Adrenal gland (tissue), 12 donors: ENCODE measurements around the gene GALNT7. TPM values are rescaled to one million over a fixed set of nuclear protein-coding genes. Genes with fewer than 3 reads are reported as not detected.

Experiments
- DNase-seq, 7 donors: peaks; one replicate each; pipeline ENCODE4 v3.0.0-alpha.2; 2019 to 2020
- H3K27ac ChIP-seq, 5 donors: fragments of 200-600 bp; sonication (generic) in 4 of 5; 1 replicate in 3 of 5; 2 replicates in 2 of 5; pipeline versions ENCODE4 v1.5.1 to v1.8.0; 2016 to 2020; ENCODE audit warnings: mild to moderate bottlenecking in 1 of 5
- H3K27me3 ChIP-seq: fragments of 200-600 bp; 2 replicates; pipeline ENCODE4 v1.8.0; 2021
- H3K36me3 ChIP-seq, 2 donors: fragments of 200-600 bp; replicated peaks in 1 of 2; 1 replicate in 1 of 2; 2 replicates in 1 of 2; pipeline versions ENCODE4 v1.5.1 to v1.8.0; 2018 to 2022
- H3K4me1 ChIP-seq, 2 donors: fragments of 200-600 bp; replicated peaks in 1 of 2; 1 replicate in 1 of 2; 2 replicates in 1 of 2; pipeline versions ENCODE4 v1.5.1 to v1.8.0; 2018 to 2021
- H3K4me3 ChIP-seq, 4 donors: fragments of 200-600 bp; sonication (generic) in 3 of 4; one replicate each; pipeline ENCODE4 v1.5.1; 2016 to 2018
- H3K9me3 ChIP-seq, 3 donors: fragments of 200-600 bp; sonication (generic) in 1 of 3; replicated peaks in 1 of 3; 1 replicate in 2 of 3; 2 replicates in 1 of 3; pipeline versions ENCODE4 v1.5.1 to v1.8.0; 2016 to 2021
- POLR2A ChIP-seq, 2 donors: fragments of 450-650 bp; IDR thresholded peaks; one replicate each; pipeline ENCODE4 v1.6.1; 2017; ENCODE audit warnings: antibody characterized with exemption in 2 of 2, mild to moderate bottlenecking in 2 of 2, moderate library complexity in 1 of 2
- WGBS, 4 donors: extraction: QIAGEN DNeasy Blood & Tissue Kit in 2 of 4; methylation state at CpG; one replicate each; pipeline versions ENCODE4 v1.1.5 to v1.1.7; 2013 to 2017; 5-methylcytosine and 5-hydroxymethylcytosine counted together
- intact Hi-C, 2 donors: fragments of 100-400 bp; cut with DNase I; formaldehyde crosslinking; loops; one replicate each; pipeline versions ENCODE4 v1.14.1 to v1.15.0; 2022 to 2023
- polyA plus RNA-seq, 3 donors: library from polyadenylated mRNA; stranded (reverse); fragments of 200-250 nt in 2 of 3; fragments of 350-450 nt in 1 of 3; fragmentation: Illumina TruSeq in 1 of 3; extraction: RNeasy Lipid Tissue Mini Kit (QIAGEN cat#74804) in 1 of 3; gene quantifications; one replicate each; pipeline ENCODE4 v1.2.3, GENCODE V29; 2013 to 2014
- total RNA-seq, 9 donors: library from RNA; depleted of rRNA in 4 of 9; stranded (reverse); fragments of >200 nt in 4 of 9; fragments of 120-200 nt in 1 of 9; fragmentation: NEBNext Ultra II Directional in 1 of 9; extraction: Animal tissue kit (Norgen Biotek cat#: 25700) in 1 of 9; gene quantifications; one replicate each; pipeline versions ENCODE4 v1.1.0 to v1.2.4, GENCODE V29; 2013 to 2023
- TF ChIP-seq, protein P1 (sequence below), 6 experiments: fragments of 450-650 bp in 4 of 6; fragments of 200-600 bp in 2 of 6; sonication (generic) in 1 of 6; IDR thresholded peaks; 1 replicate in 5 of 6; 2 replicates in 1 of 6; pipeline versions ENCODE4 v1.5.1 to v1.8.0; 2016 to 2021; ENCODE audit warnings: antibody characterized with exemption in 6 of 6, mild to moderate bottlenecking in 2 of 6, moderate library complexity in 1 of 6
- donor health status: healthy with polysubstance abuse.
- donor health status: Bipolar disorder and iron deficiency.
- donor health status: DM: yes; HTN: yes; CAD: no.
- donor health status: DM: no; HTN: no; CAD: no.
- donor health status: DM: no; HTN: no; CAD: no.
- donor health status: DM: yes; HTN: yes; CAD: no.

Gene GALNT7
- total and polyA plus RNA-seq, 12 donors = 4.4 to 21.9 (median 10.3) TPM

DNA sequence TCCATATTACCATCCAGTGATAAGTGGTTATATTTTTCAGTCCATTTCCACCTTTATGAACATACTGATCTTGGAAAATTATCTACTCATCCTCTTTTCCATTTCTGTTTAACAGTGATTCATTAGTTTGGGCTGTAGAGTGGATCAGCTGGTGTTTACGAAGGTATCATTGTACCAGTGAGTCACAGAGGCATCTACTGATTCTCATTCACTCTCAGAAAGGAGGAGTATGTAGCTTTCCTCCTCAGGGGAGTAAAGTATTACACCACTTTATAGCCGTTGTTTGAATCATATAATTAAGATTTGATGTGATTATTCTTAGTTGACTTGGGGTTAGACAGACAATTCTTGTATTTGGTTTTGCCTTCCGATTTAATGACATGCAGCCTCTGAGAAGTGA, 74.7 kb downstream of the GALNT7 start:
- no peaks in the 10 kb centered on the region for H3K9me3 ChIP-seq
- WGBS, 4 donors = 76 to 82% (median 78%) methylated on average over 3 of the region's 3 CpGs
- H3K27me3 ChIP-seq = no peaks in the 10 kb centered on the region
- no peak overlapping the region for H3K27ac ChIP-seq
- TF ChIP-seq POLR2A (IDR thresholded peaks at IDR 0.05) = no peak
- TF ChIP-seq, protein P1, sequence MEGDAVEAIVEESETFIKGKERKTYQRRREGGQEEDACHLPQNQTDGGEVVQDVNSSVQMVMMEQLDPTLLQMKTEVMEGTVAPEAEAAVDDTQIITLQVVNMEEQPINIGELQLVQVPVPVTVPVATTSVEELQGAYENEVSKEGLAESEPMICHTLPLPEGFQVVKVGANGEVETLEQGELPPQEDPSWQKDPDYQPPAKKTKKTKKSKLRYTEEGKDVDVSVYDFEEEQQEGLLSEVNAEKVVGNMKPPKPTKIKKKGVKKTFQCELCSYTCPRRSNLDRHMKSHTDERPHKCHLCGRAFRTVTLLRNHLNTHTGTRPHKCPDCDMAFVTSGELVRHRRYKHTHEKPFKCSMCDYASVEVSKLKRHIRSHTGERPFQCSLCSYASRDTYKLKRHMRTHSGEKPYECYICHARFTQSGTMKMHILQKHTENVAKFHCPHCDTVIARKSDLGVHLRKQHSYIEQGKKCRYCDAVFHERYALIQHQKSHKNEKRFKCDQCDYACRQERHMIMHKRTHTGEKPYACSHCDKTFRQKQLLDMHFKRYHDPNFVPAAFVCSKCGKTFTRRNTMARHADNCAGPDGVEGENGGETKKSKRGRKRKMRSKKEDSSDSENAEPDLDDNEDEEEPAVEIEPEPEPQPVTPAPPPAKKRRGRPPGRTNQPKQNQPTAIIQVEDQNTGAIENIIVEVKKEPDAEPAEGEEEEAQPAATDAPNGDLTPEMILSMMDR (IDR thresholded peaks at IDR 0.05) = no peak
- no peak for DNase-seq
- H3K4me1 ChIP-seq = peaks cover 9 to 13% of the 10 kb centered on the region in 2 donors
- intact Hi-C loops = no loop called here
- no peaks in the 10 kb centered on the region for H3K36me3 ChIP-seq
- no peak overlapping the region for H3K4me3 ChIP-seq

DNA sequence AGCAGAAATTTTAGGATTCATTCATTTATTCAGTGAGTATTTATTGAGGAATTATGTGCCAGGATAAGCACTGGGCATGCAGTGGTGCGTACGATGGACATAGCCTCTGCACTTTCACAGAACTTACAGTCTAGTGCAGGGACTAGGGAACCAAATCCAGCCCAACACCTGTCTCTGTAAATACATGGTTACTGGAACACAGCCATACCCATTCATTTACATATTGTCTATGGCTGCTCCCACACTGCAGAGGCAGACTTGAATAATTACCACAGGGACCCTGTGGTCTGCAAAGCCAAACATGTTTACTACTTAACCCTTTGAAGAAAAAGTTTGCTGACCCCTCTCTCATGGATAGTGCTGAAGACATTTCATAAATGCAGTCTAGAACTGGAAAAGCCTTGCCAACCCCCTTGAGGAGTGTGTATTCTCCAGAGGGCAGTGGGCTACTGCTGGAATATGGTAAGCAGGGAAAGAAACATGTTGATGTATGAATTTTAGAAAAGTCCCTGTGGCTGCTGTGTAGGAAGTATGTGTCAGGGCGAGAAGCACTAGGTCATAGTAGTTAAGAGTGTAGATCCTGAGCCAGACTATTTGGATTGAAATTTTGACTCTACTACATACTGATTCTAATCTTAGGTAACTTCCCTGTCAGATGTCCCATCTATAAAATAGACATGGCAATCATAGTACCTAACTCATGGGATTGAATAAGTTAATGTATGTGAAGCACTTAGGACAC, 75.5 kb downstream of the GALNT7 start:
- no peak for DNase-seq
- TF ChIP-seq POLR2A (IDR thresholded peaks at IDR 0.05) = no peak
- TF ChIP-seq, protein P1 (IDR thresholded peaks at IDR 0.05) = no peak
- Histone ChIP-seq H3K4me3 (no peak overlapping the region), H3K36me3 (no peaks in the 10 kb centered on the region), H3K9me3 (no peaks in the 10 kb centered on the region), H3K27me3 (no peaks in the 10 kb centered on the region), H3K4me1 (peaks cover 4 to 6% of the 10 kb centered on the region in 2 donors), H3K27ac (no peak overlapping the region)
- intact Hi-C loops = no loop called here
- 96 to 98% (median 98%) methylated on average over 3 of the region's 3 CpGs for WGBS, 4 donors

GRCh38 chr4:173245952-173246351, 77.3 kb downstream of the GALNT7 start:
- Histone ChIP-seq H3K9me3 (no peaks in the 10 kb centered on the region), H3K4me1 (no peaks in the 10 kb centered on the region), H3K4me3 (no peak overlapping the region), H3K27ac (no peak overlapping the region), H3K36me3 (no peaks in the 10 kb centered on the region), H3K27me3 (no peaks in the 10 kb centered on the region)
- intact Hi-C loops = loop anchor here in 1 of 2 donors (5.0 kb wide), 1 partner anchor 74 kb away; no protein-coding TSS in a partner anchor
- no peak for DNase-seq
- TF ChIP-seq, protein P1 (IDR thresholded peaks at IDR 0.05) = no peak
- no peak for TF ChIP-seq POLR2A (IDR thresholded peaks at IDR 0.05)

DNA sequence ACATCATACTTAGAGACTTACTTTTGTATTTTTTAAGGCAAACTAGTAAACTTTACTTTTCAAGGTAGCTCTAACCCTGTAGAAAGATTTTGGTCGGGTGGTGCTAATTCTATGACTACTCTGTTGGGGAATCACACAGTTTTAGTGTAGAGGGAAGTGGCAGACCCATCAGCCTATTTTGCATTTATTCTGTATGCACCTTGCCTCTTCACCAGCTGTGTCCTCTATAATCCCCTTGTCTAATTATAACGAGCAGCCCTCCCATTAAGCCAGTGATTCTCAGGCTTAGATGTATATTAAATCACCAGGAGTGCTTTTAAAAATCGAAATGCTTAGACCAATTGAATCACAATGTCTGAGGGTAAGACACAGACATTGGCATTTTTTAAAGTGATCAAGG, 78.1 kb downstream of the GALNT7 start:
- TF ChIP-seq, protein P1 (IDR thresholded peaks at IDR 0.05) = no peak
- no peak for TF ChIP-seq POLR2A (IDR thresholded peaks at IDR 0.05)
- Histone ChIP-seq H3K4me1 (no peaks in the 10 kb centered on the region), H3K36me3 (no peaks in the 10 kb centered on the region), H3K9me3 (no peaks in the 10 kb centered on the region), H3K4me3 (no peak overlapping the region), H3K27ac (no peak overlapping the region), H3K27me3 (no peaks in the 10 kb centered on the region)
- DNase-seq = no peak
- intact Hi-C loops = loop anchor here in 1 of 2 donors (5.0 kb wide), 1 partner anchor 74 kb away; no protein-coding TSS in a partner anchor
- 63 to 78% (median 71%) methylated on average over 3 of the region's 3 CpGs for WGBS, 4 donors
